GM21367 (cell line): ENCODE results near the gene CACNA1A.
"Not testable (repeated sequence)": the region's sequence is repeated elsewhere in the genome, so short reads cannot be mapped to it uniquely, and the experiment has no call there.

ENCODE experiments used
- ATAC-seq: cut with Tn5 transposase; IDR thresholded peaks from one replicate; pipeline ENCODE4 v1.9.1; 2021; ENCODE audit not compliant: unreplicated experiment

CACNA1A gene

DNA sequence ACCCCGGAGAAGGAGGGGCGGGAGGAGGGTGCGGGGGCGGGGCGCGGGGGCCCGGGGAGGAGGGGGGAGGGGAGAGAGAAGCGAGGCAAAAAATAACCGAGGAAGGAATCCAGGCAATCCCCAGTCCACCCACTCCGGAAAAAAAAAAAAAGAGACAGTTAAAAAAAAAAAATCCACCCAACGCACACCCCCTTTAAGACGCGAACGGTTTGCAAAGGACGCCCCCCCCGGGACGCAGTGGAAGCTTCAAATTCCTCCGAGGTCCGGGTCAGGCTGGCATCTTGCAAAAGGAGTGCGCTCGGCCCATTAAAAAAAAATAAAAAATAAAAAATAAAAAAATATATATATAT lies at the start of gene CACNA1A:
TSS of gene CACNA1A (minus strand) at position 9 of the 350 bp plus-strand sequence. CDS start 255 bp downstream, outside the sequence.
- no peak for ATAC-seq

GRCh38 chr19:13554506-13555240 lies 48.4 kb upstream of the CACNA1A start:
- ATAC-seq: no peak

- ATAC-seq: no peak
Measured at GRCh38 chr19:13553880-13554400, 47.7 kb upstream of the CACNA1A start.

- ATAC-seq: no peak
Measured at GRCh38 chr19:13548131-13548530, 41.9 kb upstream of the CACNA1A start.

DNA sequence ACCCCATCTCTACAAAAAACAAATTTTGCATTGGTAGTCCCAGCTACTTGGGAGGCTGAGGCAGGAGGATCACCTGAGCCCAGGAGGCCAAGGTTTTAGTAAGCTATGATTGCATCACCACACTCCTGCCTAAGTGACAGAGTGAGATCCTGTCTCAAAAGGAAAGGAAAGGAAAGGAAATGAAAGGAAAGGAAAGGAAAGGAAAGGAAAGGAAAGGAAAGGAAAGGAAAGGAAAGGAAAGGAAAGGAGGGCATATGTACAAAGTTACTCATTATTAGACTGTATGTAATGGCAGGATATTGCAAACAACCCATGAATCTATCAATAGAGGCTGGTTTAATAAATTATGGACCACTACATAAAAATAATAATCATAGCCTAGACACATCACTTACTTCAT lies 40.8 kb upstream of the CACNA1A start:
- ATAC-seq: no peak

DNA sequence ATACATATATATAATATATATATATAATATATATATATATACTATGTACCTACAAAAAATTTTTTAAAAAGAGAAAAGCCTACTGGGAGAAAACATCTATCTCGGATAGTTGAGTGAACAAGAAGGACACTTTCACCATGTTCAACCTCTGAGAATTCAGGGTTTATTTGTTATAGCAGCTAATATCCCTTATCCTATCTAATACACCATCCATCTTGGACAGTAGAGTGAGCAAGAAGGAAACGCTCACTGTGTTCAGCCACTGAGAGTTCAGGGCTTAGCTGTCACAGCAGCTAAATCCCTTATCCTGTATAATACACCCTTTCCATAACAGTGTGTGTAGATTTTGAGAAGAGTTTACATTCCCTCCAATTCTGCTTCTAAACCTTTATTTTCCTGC lies 38.1 kb upstream of the CACNA1A start:
- ATAC-seq: no peak

DNA sequence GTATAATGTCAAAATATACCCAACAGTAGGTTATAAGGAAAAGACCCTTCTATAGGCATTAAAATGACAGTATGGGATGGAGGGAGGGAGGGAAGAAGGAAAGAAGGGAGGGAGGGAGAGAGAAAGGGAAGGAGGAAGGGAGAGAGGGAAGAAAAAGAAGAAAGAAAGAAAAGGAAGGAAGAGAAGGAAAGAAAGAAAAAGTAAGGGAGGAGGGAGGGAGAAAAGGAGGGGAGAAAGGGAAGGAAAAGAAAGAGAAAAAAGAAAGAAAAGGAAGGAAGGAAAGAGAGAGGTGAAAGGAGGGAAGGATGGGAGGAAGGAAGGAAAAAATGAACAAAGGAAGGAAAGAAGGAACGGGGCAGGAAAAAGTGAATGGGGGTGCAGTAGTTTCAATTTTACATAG lies 35.3 kb upstream of the CACNA1A start:
- no peak for ATAC-seq

DNA sequence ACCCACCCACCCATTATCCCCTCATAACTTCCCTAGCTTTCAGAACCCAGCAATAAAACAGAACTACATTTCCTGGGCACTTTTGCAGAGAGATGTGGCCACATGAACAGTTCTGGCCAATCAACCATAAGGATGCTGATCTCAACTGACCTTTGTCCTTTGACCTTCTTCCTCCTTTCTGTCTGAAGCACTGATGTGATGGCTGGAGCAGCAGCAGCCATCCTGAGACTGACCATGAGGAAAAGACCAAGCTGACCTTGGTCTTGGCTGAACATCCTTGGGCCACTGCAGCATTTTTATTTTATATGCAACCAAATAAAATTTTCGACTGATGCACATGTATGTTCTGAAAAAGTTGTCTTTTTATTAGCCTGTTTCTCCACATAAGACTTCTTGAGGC lies 33.1 kb upstream of the CACNA1A start:
- ATAC-seq: no peak

DNA sequence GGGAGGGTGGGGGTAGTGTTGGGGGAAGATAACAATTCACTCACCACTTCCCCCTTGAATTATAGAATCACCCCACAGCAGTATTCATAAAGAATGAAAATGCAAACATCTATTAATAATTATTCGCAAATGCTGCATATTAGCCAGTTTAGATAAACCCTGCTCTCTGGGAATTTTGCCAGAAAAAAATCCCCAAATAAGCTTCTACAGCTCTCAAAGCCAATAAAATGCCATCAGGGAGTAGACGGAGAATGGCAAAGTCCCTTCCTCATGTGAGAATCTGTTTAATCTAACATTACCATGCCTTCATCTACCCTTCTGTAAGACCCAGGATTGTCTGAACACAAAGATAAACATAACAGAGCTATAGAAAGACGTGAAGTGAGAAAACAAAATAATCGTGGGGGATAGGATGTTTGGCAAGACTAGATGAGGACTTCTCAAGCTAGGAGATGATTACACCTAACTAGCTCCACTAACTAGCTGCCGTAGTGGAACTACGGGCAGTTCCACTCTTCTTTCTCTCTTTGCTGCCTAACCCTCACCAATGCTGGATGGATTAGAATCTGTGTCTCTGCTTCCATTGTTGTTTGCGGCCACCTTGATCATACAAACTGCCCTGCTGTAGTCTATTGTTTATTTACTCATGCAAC lies 32.4 kb upstream of the CACNA1A start:
- ATAC-seq: no peak

GRCh38 chr19:13537454-13537853 lies 31.2 kb upstream of the CACNA1A start:
- no peak for ATAC-seq

DNA sequence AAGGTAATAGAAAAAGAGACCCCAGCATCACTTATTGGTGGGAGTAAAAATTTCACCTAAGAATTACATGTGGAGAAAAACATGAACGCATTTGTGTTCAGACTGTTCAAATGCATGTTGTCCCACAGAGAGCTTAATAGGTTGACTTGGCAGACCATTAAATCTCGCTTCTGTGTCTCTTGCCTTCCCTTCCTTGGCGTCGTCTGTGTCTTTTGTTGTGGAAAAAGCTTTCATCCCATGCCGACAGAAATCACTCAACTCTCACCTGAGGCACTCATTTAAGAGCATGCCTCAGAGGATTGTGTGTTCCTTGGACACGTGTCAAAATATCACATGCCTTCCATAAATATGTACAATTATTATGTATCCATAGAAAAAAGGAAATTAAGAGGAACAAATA lies 24.4 kb upstream of the CACNA1A start:
- ATAC-seq: no peak

GRCh38 chr19:13529721-13530120 lies 23.4 kb upstream of the CACNA1A start:
- not testable (repeated sequence) for ATAC-seq

DNA sequence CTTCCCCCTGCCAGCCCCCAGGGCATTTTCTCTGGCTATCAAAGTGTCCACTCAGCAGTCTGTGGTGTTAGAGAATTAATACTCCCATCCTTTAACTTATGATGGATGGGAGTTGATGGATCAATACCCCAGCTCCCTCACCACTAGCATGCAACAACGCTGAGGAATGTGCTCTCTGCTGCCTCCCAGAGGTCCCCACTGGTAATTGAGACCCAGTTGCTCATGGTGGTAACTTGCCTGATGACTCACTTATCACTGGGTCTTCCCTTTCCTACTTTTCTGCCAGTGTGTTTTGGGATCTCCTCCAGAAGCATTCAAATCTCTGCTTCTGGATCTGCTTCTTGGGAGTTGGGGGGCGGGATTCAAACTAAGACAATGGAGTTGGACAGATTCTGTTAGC lies 20.3 kb upstream of the CACNA1A start:
- ATAC-seq: no peak

DNA sequence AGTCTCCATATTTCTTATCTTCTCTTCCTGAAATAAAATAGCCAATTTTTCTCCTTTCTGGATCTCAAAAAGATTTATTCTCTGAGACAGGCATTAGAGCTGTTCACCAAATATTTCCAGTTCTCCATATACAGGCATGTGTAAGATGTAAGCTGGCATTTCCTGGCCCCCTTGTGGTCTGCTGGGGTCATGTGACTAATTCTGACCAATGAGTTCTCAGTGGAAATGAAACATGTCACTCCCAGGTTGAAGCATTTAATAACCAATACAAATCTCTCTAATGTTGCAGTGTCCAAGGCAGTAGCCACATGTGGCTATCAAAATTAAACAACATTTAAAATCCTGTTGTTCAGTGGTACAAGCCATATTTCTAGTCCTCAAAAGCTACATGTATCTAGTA lies 14.8 kb upstream of the CACNA1A start:
- no peak for ATAC-seq

GRCh38 chr19:13511947-13512346 lies 5.7 kb upstream of the CACNA1A start:
- ATAC-seq: no peak

GRCh38 chr19:13507053-13507611 lies 853 bp upstream of the CACNA1A start:
- no peak for ATAC-seq

GRCh38 chr19:13505761-13506470 lies 363 bp downstream of the CACNA1A start:
- ATAC-seq: no peak

GRCh38 chr19:13505164-13505695 lies 1.0 kb downstream of the CACNA1A start:
- no peak for ATAC-seq

DNA sequence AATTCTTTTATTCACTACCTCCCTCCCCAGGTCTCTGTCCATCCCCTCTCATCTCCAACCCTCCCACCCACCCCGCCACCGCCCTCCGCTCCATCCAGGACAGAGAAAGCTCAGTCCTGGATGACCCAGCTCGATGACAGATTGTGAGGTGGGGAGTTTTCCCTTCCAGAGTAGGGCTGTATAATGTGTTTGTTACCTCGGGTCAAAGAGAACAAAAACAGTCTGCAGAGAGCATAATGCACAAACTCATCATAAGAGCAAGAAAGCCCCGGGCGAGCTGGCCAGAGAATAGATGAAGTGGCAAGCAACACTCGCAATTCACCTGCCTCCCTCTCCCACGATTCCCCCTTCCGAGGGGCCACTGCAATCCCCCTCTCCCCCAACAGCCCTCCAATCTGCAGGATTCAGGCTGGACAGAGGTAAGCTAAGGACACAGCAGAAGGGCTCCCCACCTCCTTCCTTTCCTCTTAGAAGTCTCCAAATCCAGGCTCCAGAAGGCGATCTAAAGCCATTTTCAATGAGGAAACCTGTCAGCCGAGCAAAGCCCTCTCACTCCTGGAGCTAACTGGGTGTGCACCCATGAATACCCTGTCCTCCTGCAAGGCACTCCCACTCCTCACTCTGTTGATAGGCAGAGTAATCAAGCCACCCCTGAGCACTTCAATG lies 2.6 kb downstream of the CACNA1A start:
- ATAC-seq: no peak

- no peak for ATAC-seq
Measured at GRCh38 chr19:13502231-13502630, 4.0 kb downstream of the CACNA1A start.

DNA sequence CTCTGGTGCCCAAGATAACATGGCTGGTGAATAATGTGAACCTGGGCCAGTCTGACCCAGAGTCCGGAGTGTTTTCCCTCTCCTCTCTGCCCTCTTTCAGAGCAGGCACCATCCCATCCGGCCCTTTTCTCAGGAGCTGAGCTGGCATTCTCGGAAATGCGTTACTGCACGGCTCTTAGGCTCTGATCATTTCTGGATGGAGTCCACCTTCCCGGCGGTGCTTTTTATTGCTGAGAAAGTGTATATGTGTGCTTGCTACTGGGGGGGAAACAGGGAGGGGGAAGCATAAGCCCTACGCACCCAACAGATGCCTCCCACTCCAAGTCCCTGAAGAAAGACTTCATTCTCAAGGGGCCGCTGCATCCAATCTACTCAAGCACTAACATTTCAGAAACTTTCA lies 6.6 kb downstream of the CACNA1A start:
- no peak for ATAC-seq
